IPS-18a (cell line): Measurements from ENCODE around the gene ACVR1C.
"Not testable (repeated sequence)": the region's sequence is repeated elsewhere in the genome, so short reads cannot be mapped to it uniquely, and the experiment has no call there.

Experiments used
- H3K27ac ChIP-seq: one replicate; pipeline ENCODE4 v1.5.1; 2013; ENCODE audit warnings: low read length
- H3K27me3 ChIP-seq: one replicate; pipeline ENCODE4 v1.6.1; 2013; ENCODE audit warnings: mild to moderate bottlenecking, low read length; ENCODE audit not compliant: control insufficient read depth, insufficient read depth
- H3K36me3 ChIP-seq: one replicate; pipeline ENCODE4 v1.6.1; 2013; ENCODE audit warnings: low read depth, low read length; ENCODE audit not compliant: control insufficient read depth
- H3K4me1 ChIP-seq: one replicate; pipeline ENCODE4 v1.6.1; 2013; ENCODE audit warnings: low read depth, low read length; ENCODE audit not compliant: control insufficient read depth
- H3K4me3 ChIP-seq: one replicate; pipeline ENCODE4 v1.5.1; 2013; ENCODE audit warnings: low read length
- H3K9ac ChIP-seq: one replicate; pipeline ENCODE4 v1.6.1; 2013; ENCODE audit warnings: mild to moderate bottlenecking, low read length, moderate library complexity
- H3K9me3 ChIP-seq: one replicate; pipeline ENCODE4 v1.6.1; 2013; ENCODE audit warnings: low read depth, low read length; ENCODE audit not compliant: control insufficient read depth

The ACVR1C gene

DNA sequence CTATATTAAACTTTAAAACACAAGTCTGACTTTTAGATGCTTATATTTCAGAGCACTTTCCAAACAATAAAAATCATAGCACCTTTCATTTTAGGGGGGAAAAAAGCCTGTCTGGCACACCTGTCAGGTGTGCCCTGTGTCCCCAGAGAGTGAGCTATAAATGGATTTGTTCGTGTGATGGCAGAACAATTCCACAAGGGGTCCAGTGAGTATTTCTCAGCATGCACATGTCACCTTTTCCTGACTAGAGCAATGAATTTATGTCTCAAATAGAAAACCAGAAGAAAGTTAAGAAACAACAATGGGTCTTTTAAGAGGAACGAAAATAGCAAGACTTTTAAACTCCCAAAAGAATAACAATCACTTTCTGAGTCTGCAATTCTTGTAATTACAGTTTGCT, 55.9 kb downstream of the ACVR1C start:
- Histone ChIP-seq H3K4me1 (no peaks in the 10 kb centered on the region), H3K36me3 (no peaks in the 10 kb centered on the region), H3K27me3 (no peaks in the 10 kb centered on the region), H3K9ac (no peak overlapping the region), H3K9me3 (no peaks in the 10 kb centered on the region), H3K27ac (no peak overlapping the region), H3K4me3 (no peak overlapping the region)

DNA sequence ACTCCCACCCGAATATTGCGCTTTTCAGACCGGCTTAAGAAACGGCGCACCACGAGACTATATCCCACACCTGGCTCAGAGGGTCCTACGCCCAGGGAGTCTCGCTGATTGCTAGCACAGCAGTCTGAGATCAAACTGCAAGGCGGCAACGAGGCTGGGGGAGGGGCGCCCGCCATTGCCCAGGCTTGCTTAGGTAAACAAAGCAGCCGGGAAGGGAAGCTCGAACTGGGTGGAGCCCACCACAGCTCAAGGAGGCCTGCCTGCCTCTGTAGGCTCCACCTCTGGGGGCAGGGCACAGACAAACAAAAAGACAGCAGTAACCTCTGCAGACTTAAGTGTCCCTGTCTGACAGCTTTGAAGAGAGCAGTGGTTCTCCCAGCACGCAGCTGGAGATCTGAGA, 62.0 kb downstream of the ACVR1C start:
- H3K9me3 ChIP-seq, H3K4me1 ChIP-seq, H3K4me3 ChIP-seq, H3K27ac ChIP-seq, H3K27me3 ChIP-seq, H3K9ac ChIP-seq, H3K36me3 ChIP-seq: not testable (repeated sequence)

- not testable (repeated sequence) for H3K9me3 ChIP-seq, H3K4me1 ChIP-seq, H3K27ac ChIP-seq, H3K27me3 ChIP-seq, H3K9ac ChIP-seq, H3K36me3 ChIP-seq, H3K4me3 ChIP-seq
Observed at GRCh38 chr2:157566113-157566512, 62.6 kb downstream of the ACVR1C start.

- Histone ChIP-seq H3K27ac (no peak overlapping the region), H3K4me3 (no peak overlapping the region), H3K36me3 (no peaks in the 10 kb centered on the region), H3K4me1 (no peaks in the 10 kb centered on the region), H3K27me3 (no peaks in the 10 kb centered on the region), H3K9ac (no peak overlapping the region), H3K9me3 (no peaks in the 10 kb centered on the region)
Observed at GRCh38 chr2:157565550-157565949, 63.1 kb downstream of the ACVR1C start.

DNA sequence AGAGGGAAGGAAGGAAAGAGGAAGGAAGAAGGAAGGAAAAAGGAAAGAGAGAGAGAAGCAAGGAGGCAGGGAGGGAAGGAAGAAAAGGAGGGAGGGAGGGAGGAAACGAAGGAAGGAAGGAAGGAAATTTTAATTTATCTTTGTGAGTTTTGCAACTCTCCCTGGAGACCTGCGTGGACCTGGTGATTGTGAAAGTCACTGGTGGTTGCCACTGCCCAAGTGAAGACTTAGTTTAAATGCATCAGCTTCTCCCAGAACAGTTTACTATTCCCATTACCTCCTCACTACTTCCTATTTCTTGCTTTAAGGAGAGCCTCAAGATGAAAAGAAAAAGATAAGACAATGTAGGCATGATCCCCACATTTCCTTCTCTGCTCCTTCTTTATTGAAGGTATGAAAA, 68.8 kb downstream of the ACVR1C start:
- peaks cover 18% of the 10 kb centered on the region for H3K4me1 ChIP-seq
- H3K4me3 ChIP-seq: no peak overlapping the region
- H3K27me3 ChIP-seq: no peaks in the 10 kb centered on the region
- H3K27ac ChIP-seq: no peak overlapping the region
- H3K9me3 ChIP-seq: no peaks in the 10 kb centered on the region
- H3K9ac ChIP-seq: no peak overlapping the region
- H3K36me3 ChIP-seq: no peaks in the 10 kb centered on the region

DNA sequence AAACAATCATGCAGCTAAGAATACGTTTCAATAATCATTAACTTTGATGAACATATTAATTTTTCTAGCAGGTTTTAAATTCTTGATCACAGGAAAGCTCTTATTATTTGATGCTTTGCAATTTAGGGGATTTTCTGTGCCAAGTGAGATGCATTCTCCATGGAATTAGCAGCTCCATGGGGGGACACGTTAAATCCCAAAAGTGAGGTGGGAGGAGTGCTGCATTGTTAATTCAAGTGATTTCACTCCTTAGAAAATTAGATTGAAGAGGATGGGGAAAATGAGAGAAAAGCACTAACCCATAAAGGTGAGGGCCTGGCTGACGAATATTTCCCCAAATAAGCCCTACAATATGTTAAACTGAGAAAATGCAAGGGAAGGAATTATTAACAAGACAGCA, 69.2 kb downstream of the ACVR1C start:
- Histone ChIP-seq H3K36me3 (no peaks in the 10 kb centered on the region), H3K27me3 (no peaks in the 10 kb centered on the region), H3K4me1 (peaks cover 18% of the 10 kb centered on the region), H3K4me3 (no peak overlapping the region), H3K9ac (no peak overlapping the region), H3K9me3 (no peaks in the 10 kb centered on the region), H3K27ac (no peak overlapping the region)

DNA sequence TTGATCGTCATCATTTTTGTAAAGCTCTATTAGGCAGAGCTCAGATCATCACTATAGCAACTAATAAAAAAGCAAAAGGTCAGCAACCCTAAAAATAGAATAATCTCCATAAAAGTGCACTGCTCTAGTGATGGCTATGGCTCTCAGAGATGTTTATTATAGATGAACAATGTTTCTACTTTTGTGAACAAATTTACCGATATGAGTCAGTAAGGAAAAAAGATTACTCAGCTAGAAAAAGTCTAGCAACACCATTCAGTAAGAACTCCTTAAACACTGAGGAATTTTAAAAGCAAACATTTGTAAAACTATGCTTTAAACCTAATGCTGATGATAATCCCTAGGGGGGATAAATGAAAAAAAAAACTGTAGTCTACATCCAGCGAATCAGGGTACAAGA, 69.6 kb downstream of the ACVR1C start:
- no peak overlapping the region for H3K4me3 ChIP-seq
- no peaks in the 10 kb centered on the region for H3K9me3 ChIP-seq
- H3K36me3 ChIP-seq: no peaks in the 10 kb centered on the region
- H3K27me3 ChIP-seq: no peaks in the 10 kb centered on the region
- H3K4me1 ChIP-seq: peaks cover 18% of the 10 kb centered on the region
- no peak overlapping the region for H3K27ac ChIP-seq
- H3K9ac ChIP-seq: no peak overlapping the region

GRCh38 chr2:157557770-157558169, 70.9 kb downstream of the ACVR1C start:
- Histone ChIP-seq H3K27ac (no peak overlapping the region), H3K9me3 (no peaks in the 10 kb centered on the region)

GRCh38 chr2:157540102-157540501, 88.6 kb downstream of the ACVR1C start:
- Histone ChIP-seq H3K9me3 (no peaks in the 10 kb centered on the region), H3K9ac (no peak overlapping the region), H3K27ac (no peak overlapping the region), H3K36me3 (no peaks in the 10 kb centered on the region), H3K4me3 (no peak overlapping the region), H3K27me3 (no peaks in the 10 kb centered on the region), H3K4me1 (no peaks in the 10 kb centered on the region)

More at GRCh38 chr2:157557770-157558169, 70.9 kb downstream of the ACVR1C start:
- H3K36me3 ChIP-seq: no peaks in the 10 kb centered on the region
- H3K27me3 ChIP-seq: no peaks in the 10 kb centered on the region
- H3K9ac ChIP-seq: no peak overlapping the region
- H3K4me3 ChIP-seq: no peak overlapping the region
- H3K4me1 ChIP-seq: peaks cover 18% of the 10 kb centered on the region

DNA sequence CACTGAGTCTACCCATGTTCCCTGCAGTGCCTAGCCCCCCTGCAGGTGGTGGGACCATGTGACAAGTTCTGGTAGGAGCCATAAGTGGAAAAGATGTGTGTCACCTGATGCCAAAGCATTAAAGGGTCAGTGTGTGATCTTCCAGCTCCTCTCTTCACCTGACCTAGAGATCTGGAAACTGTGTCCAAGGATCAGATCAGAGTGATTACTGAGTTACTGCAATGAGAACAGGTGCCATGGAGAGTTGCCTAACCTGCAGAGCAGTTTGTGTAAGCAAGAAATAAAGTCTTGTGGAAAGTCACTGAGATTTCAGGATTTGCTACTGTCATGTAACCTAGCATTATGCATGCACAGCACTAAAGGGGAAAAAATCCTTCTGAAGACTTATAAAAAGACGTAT, 90.6 kb downstream of the ACVR1C start:
- Histone ChIP-seq H3K36me3 (no peaks in the 10 kb centered on the region), H3K4me3 (no peak overlapping the region), H3K9ac (no peak overlapping the region), H3K27ac (no peak overlapping the region), H3K27me3 (no peaks in the 10 kb centered on the region), H3K4me1 (no peaks in the 10 kb centered on the region), H3K9me3 (no peaks in the 10 kb centered on the region)

DNA sequence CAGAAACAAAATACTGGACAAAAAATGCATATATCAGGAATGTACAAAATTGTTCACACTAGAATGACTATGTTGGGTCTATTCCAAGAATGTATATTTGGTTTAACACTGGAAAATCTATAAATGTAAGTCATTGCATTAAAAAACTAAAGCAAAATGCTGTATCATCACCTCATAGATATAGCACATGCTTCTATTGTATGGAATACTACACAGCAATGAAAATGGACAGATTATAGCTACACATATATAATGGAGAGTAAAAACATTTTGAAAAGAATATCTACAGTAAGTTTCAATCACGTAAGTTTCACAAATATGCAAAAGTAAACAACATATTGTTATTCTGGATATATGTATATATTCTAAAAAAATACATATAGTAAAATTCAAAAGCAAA, 91.8 kb downstream of the ACVR1C start:
- Histone ChIP-seq H3K9ac (no peak overlapping the region), H3K27me3 (no peaks in the 10 kb centered on the region), H3K4me3 (no peak overlapping the region), H3K27ac (no peak overlapping the region), H3K4me1 (no peaks in the 10 kb centered on the region), H3K36me3 (no peaks in the 10 kb centered on the region), H3K9me3 (no peaks in the 10 kb centered on the region)

DNA sequence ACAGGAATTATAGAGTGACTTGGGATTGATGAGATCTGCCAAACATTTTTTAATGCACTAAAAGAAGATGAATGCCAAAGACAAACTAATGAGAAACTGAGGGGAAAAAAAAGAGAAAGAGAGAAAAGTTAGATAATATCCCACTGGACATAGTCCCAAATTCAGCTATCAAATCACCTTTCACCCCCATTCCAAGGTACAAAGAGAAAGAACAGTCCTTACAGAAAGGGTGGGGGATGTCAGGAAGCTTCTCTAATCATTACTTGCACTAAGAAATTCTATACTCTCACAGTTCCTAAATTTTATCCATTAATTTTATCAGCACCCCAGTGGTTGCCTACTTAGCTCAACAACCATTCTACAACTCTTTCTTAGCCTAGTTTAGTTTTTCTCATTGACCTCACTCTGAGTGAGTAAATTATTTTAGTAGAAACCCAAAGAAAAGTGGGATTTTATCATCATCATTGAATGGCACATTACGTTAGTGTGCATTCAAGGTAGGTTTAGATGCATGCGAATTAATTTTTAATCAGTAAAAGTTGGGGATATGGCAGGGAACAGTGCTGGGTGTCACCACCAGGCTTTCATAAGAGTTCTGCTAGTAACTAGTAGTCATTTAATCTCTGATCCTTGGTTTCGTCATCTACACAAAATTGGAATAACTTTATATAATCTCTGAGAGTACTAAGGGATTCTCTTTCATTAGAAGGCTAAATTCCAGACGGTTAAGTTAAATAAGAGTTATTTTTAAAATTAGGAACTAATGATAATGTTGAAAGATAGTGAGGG, 99.5 kb downstream of the ACVR1C start:
- Histone ChIP-seq H3K36me3 (no peaks in the 10 kb centered on the region), H3K9ac (no peak overlapping the region), H3K4me1 (no peaks in the 10 kb centered on the region), H3K27me3 (no peaks in the 10 kb centered on the region), H3K9me3 (no peaks in the 10 kb centered on the region), H3K4me3 (no peak overlapping the region), H3K27ac (no peak overlapping the region)
